Astrocyte (in vitro differentiated cells and primary cell): Measurements from ENCODE around the gene CNGB1. TPM values are rescaled to one million over a fixed set of nuclear protein-coding genes. Genes with fewer than 3 reads are reported as not detected.
A peak's percentile ranks its signal among the peaks of the same experiment; 100 is the strongest.

Source experiments
- DNase-seq: peaks from one replicate; pipeline ENCODE4 v3.0.0-alpha.2; 2010; ENCODE audit warnings: low read depth
- FAIRE-seq: peaks from 2 replicates; lab custom pipeline; 2011; peaks lifted over from hg19 to GRCh38; lab: Jason Lieb, UNC
- H2AFZ ChIP-seq: 2 replicates; pipeline ENCODE4 v1.6.0; 2012; ENCODE audit warnings: low read depth, low read length, inconsistent platforms
- H3K27ac ChIP-seq: 2 replicates; pipeline ENCODE4 v1.5.1; 2011; ENCODE audit warnings: low read depth, low read length, inconsistent platforms
- H3K27me3 ChIP-seq: 2 replicates; pipeline ENCODE4 v1.6.0; 2011; ENCODE audit warnings: low read length, inconsistent platforms; ENCODE audit not compliant: insufficient read depth
- H3K36me3 ChIP-seq: 2 replicates; pipeline ENCODE4 v1.5.1; 2011; ENCODE audit warnings: low read length, inconsistent platforms; ENCODE audit not compliant: insufficient read depth
- H3K4me1 ChIP-seq: 2 replicates; pipeline ENCODE4 v1.5.1; 2011; ENCODE audit warnings: low read length, inconsistent platforms; ENCODE audit not compliant: insufficient read depth
- H3K4me2 ChIP-seq: 2 replicates; pipeline ENCODE4 v1.6.0; 2012; ENCODE audit warnings: low read length, inconsistent platforms
- H3K4me3 ChIP-seq: 2 replicates; pipeline ENCODE4 v1.5.1; 2011; ENCODE audit warnings: low read depth, mild to moderate bottlenecking, low read length, inconsistent platforms; ENCODE audit not compliant: insufficient read depth
- H3K79me2 ChIP-seq: 2 replicates; pipeline ENCODE4 v1.6.0; 2012; ENCODE audit warnings: mild to moderate bottlenecking, low read length, inconsistent platforms; ENCODE audit not compliant: insufficient read depth
- H3K9ac ChIP-seq: 2 replicates; pipeline ENCODE4 v1.6.0; 2012; ENCODE audit warnings: mild to moderate bottlenecking, low read length, inconsistent platforms
- H3K9me3 ChIP-seq: 2 replicates; pipeline ENCODE4 v1.5.1; 2012; ENCODE audit warnings: low read depth, mild to moderate bottlenecking, low read length, inconsistent platforms; ENCODE audit not compliant: insufficient read depth
- H4K20me1 ChIP-seq: 2 replicates; pipeline ENCODE4 v1.6.0; 2012; ENCODE audit warnings: low read length, inconsistent platforms; ENCODE audit not compliant: insufficient read depth
- H3K27ac Mint-ChIP-seq: one replicate; pipeline ENCODE4 v1.8.0; 2021; ENCODE audit warnings: mild to moderate bottlenecking, mixed read lengths; ENCODE audit not compliant: unreplicated experiment
- H3K27me3 Mint-ChIP-seq: one replicate; pipeline ENCODE4 v1.8.0; 2021; ENCODE audit warnings: low read depth, mixed read lengths; ENCODE audit not compliant: unreplicated experiment
- H3K36me3 Mint-ChIP-seq: one replicate; pipeline ENCODE4 v1.8.0; 2021; ENCODE audit warnings: low read depth, mixed read lengths; ENCODE audit not compliant: unreplicated experiment
- H3K4me1 Mint-ChIP-seq: one replicate; pipeline ENCODE4 v1.8.0; 2021; ENCODE audit warnings: low read depth, mixed read lengths; ENCODE audit not compliant: unreplicated experiment
- H3K4me3 Mint-ChIP-seq: one replicate; pipeline ENCODE4 v1.8.0; 2021; ENCODE audit warnings: mild to moderate bottlenecking, moderate library complexity, mixed read lengths; ENCODE audit not compliant: unreplicated experiment
- H3K9me3 Mint-ChIP-seq: one replicate; pipeline ENCODE4 v1.8.0; 2021; ENCODE audit warnings: mild to moderate bottlenecking, mixed read lengths; ENCODE audit not compliant: unreplicated experiment
- EZH2 ChIP-seq: IDR thresholded peaks from 2 replicates; pipeline ENCODE4 v1.6.1; 2012; ENCODE audit warnings: mild to moderate bottlenecking, low read length, inconsistent platforms; ENCODE audit not compliant: insufficient read depth
- total RNA-seq: library from RNA; stranded (reverse); gene quantifications from 2 replicates; pipeline ENCODE4 v1.2.1, GENCODE V29; 2021
- TF ChIP-seq, protein P1 (sequence below): IDR thresholded peaks from 2 replicates; pipeline ENCODE4 v1.5.1; 2011; ENCODE audit warnings: low read depth, mild to moderate bottlenecking, inconsistent platforms, low read length, moderate library complexity; ENCODE audit not compliant: insufficient read depth

The CNGB1 gene
- total RNA-seq, 1 donor from 2014 or later: not detected

GRCh38 chr16:57959804-57960203, 11.1 kb downstream of the CNGB1 start:
- H4K20me1 ChIP-seq: no peaks in the 10 kb centered on the region
- Mint-ChIP-seq H3K9me3 (peaks cover under 1% of the 10 kb centered on the region), H3K36me3 (peaks cover 1% of the 10 kb centered on the region), H3K4me3 (no peak overlapping the region), H3K4me1 (no peaks in the 10 kb centered on the region), H3K27ac (no peak overlapping the region), H3K27me3 (peaks cover 47% of the 10 kb centered on the region)
- TF ChIP-seq, protein P1, sequence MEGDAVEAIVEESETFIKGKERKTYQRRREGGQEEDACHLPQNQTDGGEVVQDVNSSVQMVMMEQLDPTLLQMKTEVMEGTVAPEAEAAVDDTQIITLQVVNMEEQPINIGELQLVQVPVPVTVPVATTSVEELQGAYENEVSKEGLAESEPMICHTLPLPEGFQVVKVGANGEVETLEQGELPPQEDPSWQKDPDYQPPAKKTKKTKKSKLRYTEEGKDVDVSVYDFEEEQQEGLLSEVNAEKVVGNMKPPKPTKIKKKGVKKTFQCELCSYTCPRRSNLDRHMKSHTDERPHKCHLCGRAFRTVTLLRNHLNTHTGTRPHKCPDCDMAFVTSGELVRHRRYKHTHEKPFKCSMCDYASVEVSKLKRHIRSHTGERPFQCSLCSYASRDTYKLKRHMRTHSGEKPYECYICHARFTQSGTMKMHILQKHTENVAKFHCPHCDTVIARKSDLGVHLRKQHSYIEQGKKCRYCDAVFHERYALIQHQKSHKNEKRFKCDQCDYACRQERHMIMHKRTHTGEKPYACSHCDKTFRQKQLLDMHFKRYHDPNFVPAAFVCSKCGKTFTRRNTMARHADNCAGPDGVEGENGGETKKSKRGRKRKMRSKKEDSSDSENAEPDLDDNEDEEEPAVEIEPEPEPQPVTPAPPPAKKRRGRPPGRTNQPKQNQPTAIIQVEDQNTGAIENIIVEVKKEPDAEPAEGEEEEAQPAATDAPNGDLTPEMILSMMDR: no peak
- no peak for TF ChIP-seq EZH2
- no peaks in the 10 kb centered on the region for H3K79me2 ChIP-seq
- no peaks in the 10 kb centered on the region for H3K36me3 ChIP-seq
- no peaks in the 10 kb centered on the region for H3K4me1 ChIP-seq
- H3K4me3 ChIP-seq: no peak overlapping the region
- peaks cover 3% of the 10 kb centered on the region for H3K27me3 ChIP-seq
- H3K9me3 ChIP-seq: no peaks in the 10 kb centered on the region
- no peak overlapping the region for H2AFZ ChIP-seq
- H3K27ac ChIP-seq: no peak overlapping the region
- no peak overlapping the region for H3K4me2 ChIP-seq
- FAIRE-seq (no peak), DNase-seq (no peak)
- no peak overlapping the region for H3K9ac ChIP-seq

DNA sequence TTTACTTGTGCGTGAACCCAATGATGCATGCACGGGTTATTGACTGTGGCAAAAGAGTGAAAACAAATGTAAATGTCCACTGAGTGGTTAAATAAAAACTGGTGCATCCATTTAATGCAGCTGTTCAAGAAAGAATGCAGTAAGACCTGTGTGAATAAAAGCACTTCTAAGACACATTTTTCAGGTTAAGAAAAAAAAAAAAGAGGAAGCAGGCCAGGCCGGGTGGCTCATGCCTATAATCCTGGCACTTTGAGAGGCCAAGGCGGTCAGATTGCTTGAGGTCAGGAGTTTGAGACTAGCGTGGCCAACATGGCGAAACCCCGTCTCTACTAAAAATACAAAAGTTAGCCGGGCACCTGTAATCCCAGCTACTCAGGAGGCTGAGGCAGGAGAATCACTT, 11.8 kb downstream of the CNGB1 start:
- Mint-ChIP-seq H3K9me3 (no peaks in the 10 kb centered on the region), H3K27ac (no peak overlapping the region), H3K4me3 (no peak overlapping the region), H3K27me3 (peaks cover 53% of the 10 kb centered on the region), H3K4me1 (no peaks in the 10 kb centered on the region), H3K36me3 (peaks cover 1% of the 10 kb centered on the region)
- Histone ChIP-seq H3K79me2 (no peaks in the 10 kb centered on the region), H3K4me3 (no peak overlapping the region), H3K4me2 (no peak overlapping the region), H3K9me3 (no peaks in the 10 kb centered on the region), H3K9ac (no peak overlapping the region), H4K20me1 (no peaks in the 10 kb centered on the region), H3K36me3 (no peaks in the 10 kb centered on the region), H3K27ac (no peak overlapping the region), H3K4me1 (no peaks in the 10 kb centered on the region), H3K27me3 (peaks cover 3% of the 10 kb centered on the region), H2AFZ (no peak overlapping the region)
- DNase-seq (no peak), FAIRE-seq (no peak)
- no peak for TF ChIP-seq EZH2
- TF ChIP-seq, protein P1: no peak

DNA sequence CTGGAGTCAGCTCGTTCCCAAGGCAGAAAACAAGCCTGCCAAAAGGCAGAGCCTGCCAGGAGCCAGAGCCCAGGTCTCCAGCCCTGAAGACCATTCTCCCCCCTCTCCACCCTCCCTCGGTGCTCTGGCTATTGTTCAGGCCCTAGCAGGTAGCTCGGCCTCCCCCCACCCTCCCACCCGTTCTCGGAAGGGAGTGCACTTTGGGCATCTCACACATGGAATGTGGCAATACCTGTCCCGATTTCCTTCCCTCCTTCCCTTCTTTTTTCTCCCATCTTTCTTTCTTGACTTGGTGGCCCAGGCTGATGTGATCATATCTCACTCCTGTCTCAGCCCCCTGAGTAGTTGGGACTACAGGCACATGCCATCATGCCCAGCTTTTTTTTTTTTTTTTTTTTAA, 12.4 kb downstream of the CNGB1 start:
- Histone ChIP-seq H3K9me3 (no peaks in the 10 kb centered on the region), H3K9ac (no peak overlapping the region)
- H3K27ac Mint-ChIP-seq: peak overlapping the region; percentile 62

More for the DNA sequence above, 12.4 kb downstream of the CNGB1 start:
- Histone ChIP-seq H3K27me3 (peaks cover 5% of the 10 kb centered on the region), H4K20me1 (no peaks in the 10 kb centered on the region), H3K4me3 (no peak overlapping the region), H3K27ac (no peak overlapping the region), H3K79me2 (no peaks in the 10 kb centered on the region), H2AFZ (no peak overlapping the region), H3K4me1 (no peaks in the 10 kb centered on the region), H3K4me2 (no peak overlapping the region), H3K36me3 (no peaks in the 10 kb centered on the region)
- H3K4me3 Mint-ChIP-seq: no peak overlapping the region
- no peaks in the 10 kb centered on the region for H3K4me1 Mint-ChIP-seq
- DNase-seq: no peak
- H3K9me3 Mint-ChIP-seq: no peaks in the 10 kb centered on the region
- TF ChIP-seq, protein P1: no peak
- TF ChIP-seq EZH2: no peak
- peaks cover 55% of the 10 kb centered on the region for H3K27me3 Mint-ChIP-seq
- no peak for FAIRE-seq
- peaks cover 1% of the 10 kb centered on the region for H3K36me3 Mint-ChIP-seq
